Right lobe of liver (tissue), 4 donors: ENCODE results near the gene ITPR2.

Source experiments
- CTCF ChIP-seq, 4 donors: fragments of 200-600 bp in 3 of 4; fragments of 450-650 bp in 1 of 4; IDR thresholded peaks; one replicate each; pipeline versions ENCODE4 v1.5.1 to v1.8.0; 2016 to 2022; ENCODE audit warnings: antibody characterized with exemption in 4 of 4, mild to moderate bottlenecking in 2 of 4
- POLR2A ChIP-seq: fragments of 450-650 bp; IDR thresholded peaks from one replicate; pipeline ENCODE4 v1.6.1; 2017; ENCODE audit warnings: antibody characterized with exemption, mild to moderate bottlenecking
- donor health status: DM: no; HTN: no; CAD: no.
- donor health status: DM: no; HTN: no; CAD: no.
- donor health status: DM: no; HTN: yes; CAD: no.

GRCh38 chr12:26539131-26539530, 293.9 kb downstream of the ITPR2 start:
- no peak for TF ChIP-seq POLR2A
- no peak for TF ChIP-seq CTCF (IDR thresholded peaks at IDR 0.05)
